Renal cortex interstitium (tissue), 11 donors: ENCODE measurements around the gene NSD1. TPM values are rescaled to one million over a fixed set of nuclear protein-coding genes. Genes with fewer than 3 reads are reported as not detected.
A peak's percentile ranks its signal among the peaks of the same experiment; 100 is the strongest.

ENCODE experiments used
- DNase-seq, 11 donors: peaks; one replicate each; pipeline ENCODE4 v3.0.0-alpha.2; 2013; ENCODE audit warnings: low read depth in 9 of 11, low spot score in 4 of 11; ENCODE audit errors: extremely low read depth in 1 of 11
- polyA plus RNA-seq, 3 donors: library from polyadenylated mRNA; unstranded; fragments of 120-200 nt; gene quantifications; one replicate each; pipeline ENCODE4 v1.2.1, GENCODE V29; 2013; ENCODE audit not compliant: insufficient read length in 3 of 3

The NSD1 gene
- polyA plus RNA-seq, 3 donors = 60.4 to 66.3 (median 63.1) TPM

DNA sequence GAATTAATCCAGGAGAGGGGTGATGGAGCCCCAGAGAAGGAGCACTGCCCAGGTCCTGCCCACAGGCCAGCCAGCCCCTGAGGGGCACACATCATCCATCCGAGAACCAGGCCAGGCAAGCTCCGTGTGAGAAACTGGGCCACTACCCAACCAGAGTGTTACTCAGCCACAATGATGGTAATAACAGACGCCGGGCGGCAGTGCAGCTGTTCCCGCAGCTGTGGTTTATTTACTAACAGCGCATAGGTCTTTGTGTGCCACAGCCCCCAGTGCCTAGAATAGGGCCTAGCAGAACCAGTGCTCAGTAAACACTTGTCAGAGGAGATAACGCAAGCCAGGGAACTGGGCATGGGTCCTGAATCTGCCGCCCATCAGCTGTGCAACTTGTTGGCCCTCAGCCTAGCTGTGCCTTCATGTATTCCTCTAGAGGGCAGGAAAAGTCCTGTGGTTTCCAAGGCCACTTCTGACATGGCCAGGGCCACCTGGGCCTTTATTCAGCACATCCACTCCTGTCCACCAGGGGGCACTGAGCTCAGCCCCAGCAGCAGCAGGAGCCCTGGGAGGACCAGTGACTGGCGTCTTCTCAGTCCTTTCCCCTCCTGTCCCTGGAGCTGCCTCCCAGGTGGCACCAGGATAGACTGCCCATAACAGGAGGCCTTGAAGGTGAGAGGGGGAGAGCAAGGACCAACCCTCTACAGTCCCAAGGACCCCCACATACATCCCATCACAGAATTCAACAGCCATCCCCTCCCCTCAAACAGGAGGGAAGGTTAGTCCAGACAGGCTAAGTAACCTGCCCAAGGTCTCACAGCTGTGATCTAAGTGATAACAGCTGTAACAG, 176.0 kb downstream of the NSD1 start:
- DNase-seq = peak in 3 of 11 donors; percentile 28 to 50 (median 46)

DNA sequence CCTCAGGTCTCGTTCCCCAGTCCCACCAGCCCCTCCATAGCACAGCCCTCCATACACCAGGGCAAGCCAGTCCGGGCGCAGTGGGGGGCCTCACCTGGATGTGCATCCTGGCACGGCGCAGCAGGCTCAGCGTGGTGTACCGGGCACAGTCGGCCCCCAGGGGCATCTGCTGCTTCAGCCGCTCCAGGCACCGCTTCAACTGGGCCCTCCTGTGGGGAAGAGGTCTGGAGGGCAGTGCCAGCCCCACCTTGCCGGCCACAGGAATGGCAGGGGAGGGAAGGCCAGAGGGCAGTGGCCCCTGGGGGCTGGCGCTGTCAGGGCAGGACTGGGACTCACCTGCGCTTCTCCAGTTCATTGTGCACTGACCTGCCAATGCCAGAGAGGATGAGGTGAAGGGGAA, 176.8 kb downstream of the NSD1 start:
- no peak for DNase-seq

DNA sequence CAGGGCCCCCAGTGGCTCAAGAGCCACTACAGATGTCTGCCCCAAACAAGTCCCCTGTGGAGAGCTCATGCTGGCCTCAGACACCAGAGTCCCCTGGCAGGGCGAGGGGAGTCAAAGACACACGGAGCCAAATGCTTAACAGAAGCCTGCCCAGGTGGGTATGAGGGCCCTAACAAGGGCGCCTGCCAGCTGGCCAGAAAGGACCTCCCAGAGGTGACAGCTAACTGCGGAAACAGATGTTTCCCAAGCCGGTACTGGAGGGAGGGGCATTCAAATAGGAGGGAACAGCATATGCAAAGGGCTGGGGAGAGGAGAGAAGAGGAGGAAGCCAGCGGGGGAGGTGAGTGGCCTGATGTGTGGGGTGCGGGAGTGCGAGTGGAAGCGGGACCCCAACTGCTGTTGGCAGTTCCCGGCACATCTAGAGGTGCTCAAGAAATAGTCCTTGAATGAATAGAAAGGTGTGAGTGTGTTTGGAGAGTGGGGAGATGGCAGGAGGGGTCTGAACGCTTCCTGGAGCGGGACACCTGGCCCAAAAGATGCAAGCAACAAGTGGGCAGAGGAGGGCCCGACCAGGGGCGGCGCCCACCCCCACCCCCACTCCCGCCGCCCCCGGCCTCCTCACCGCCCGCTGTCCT, 177.3 kb downstream of the NSD1 start:
- DNase-seq = no peak

DNA sequence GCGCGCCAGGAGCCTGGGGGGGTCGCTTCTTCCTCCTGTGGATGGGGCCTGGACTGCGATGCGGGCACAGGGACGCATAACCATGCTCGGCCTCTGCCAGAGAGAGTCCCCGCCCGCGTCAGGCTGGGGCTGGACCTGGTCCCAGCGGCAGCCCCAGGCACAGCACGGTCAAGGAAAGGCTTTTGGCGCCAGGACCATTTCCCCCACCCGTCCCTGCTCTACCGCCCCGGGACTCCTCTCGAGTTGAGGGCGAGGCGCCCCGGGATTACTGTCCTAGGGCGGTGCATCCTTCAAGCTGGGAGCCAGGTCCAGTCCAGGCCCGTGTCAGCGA, 177.8 kb downstream of the NSD1 start:
- DNase-seq = no peak

DNA sequence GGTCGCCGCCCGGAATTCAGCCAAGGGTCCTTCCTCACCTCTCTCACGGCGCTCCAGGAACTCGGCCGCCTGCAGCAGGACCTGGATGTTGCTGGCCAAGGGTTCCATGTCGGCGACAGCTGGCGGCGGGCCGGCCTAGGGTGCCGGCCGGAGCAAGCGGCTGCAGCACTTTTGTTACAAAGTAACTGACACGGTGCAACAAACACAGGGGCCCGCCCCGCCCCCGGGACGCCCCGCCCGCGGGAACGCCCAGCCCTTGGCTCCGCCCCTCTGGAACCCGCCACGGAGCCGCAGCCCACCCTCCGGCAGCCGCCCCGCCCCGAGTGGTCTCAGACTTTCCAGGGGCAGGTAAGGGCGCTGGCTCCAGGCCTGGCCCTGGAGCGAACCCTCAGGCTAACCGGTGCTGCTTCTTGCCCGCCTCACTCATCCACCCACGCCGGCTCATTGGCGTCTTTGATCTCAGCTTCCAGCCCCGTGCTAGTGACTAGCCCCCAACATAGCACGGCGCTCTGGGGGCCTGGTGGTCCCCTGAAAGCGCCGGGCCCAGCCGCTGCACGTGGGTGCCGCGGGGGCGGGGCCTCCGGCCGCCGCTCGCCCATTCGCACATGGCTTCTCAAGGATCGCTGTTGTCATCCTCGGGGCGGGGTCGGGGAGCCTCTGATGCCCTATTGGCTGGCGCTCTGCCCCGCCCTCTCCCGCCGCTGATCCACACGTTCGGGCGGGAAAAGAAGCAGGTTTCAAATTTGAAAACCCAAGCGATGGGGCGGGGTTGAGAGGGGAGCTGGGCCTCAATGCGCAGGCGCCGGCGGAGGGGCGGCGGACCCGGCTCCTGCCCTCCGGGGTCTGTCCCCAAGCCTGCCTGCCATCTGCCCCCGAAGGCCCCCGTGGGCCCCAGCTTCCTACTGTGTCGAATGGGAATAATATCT, 178.4 kb downstream of the NSD1 start, which contains the start of gene MXD3:
MXD3 (minus strand) TSS at position 176 of the 926 bp plus-strand sequence; CDS start at position 108, 68 bp downstream.
- peak; percentile 79 to 95 (median 91) for DNase-seq

DNA sequence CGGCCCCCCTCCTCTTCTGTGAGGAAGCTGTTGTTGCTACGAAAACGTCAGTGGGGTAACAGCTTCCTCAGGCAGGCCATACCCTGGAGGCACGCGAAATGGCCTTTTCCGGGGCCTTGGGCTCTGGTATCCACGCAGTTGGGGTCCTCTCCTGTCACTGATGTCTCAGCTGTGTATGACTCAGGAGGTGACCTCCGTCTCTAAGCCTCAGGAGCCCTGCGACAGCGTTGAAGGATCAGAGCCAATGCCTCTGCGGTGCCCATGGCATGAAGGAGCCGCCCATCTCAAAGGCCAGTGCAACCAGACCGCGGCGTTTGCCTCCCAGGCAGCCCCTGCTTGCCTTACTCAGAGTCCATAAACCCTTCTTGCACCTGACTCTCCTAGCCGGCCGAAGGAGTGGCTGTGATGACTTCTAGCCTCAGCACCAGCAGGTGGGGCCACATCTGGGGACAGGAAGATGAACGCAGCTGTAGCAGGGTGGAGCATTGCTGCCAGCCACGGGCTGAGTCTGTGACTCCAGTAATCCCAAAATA, 179.1 kb downstream of the NSD1 start:
- DNase-seq = no peak

DNA sequence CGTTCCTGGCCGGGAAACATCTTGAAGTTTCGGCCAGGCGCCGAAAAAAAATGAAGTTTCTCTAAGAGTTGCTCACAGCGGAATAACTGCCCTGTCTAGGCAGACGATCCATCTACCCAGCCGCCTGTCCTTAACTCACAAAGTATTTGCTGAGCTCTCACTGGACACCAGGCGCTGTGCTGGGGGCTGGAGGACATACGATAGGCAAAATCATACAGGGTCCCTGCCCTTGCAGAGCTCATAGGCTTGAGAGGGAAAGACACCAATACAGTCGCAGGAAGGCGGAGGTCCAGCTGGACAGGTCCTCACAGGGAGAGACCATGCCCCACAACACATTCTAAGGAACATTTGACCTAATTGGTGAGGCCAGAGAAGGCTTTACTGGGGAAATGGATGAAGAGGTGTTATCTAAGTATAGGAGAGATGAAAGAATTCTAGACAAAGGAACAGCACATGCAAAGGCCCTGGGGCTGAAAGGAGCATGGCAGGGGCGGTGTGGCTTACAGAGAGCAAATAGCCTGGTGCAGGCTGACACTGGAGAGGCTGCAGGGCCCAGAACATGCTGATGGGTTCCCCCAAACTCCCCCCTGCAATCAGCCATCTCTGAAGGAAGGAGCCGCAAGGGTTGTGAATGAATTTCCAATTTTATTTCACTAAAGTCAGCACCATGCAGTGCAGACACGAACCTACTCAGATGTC, 180.1 kb downstream of the NSD1 start:
- DNase-seq = no peak

DNA sequence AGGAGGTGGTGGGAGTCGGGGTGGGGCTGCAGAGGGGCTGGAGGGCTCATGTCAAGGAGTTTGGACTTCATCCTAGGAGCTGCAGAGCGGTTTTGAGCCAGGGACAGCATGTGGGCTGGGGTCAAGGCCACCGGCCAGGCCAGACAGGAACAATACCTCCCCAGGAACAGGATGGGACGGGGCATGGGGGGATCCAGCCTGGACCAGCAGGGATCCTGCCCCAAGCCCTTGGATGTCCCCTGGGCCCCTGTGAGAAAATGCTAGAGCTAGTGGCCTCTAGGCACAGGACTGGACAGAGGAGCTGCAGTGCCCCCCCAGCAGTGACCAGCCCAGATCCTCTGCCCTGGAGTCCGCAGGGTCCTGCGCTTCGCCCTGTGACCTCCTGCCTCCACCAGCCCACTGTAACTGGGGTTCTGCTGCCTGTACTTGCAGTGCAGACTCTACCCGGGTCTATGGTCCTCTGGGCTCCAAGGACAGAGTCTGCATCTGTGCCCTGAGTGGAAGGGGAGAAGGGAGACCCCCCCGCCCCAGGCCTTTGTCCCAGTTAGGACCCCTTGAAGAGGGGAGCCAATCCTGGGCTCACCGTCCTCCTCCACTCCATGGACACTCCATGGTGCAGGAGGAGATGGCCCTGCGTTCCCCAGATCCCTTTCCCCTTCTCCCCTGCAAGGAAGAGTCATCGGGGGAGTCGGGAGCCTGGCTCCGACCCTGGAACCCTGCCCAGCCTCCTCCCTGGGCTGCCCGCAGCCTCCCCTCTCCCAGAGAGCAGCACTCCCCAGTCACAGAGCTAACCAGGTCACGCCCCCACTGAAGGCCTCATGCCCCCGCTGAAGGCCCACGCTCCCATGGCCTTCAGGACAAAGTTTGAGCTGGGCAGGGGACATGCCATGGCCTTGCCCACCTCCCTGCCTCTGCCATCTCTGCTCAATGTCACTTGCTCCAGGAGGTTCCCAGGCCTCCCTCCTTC, 181.1 kb downstream of the NSD1 start:
- no peak for DNase-seq

DNA sequence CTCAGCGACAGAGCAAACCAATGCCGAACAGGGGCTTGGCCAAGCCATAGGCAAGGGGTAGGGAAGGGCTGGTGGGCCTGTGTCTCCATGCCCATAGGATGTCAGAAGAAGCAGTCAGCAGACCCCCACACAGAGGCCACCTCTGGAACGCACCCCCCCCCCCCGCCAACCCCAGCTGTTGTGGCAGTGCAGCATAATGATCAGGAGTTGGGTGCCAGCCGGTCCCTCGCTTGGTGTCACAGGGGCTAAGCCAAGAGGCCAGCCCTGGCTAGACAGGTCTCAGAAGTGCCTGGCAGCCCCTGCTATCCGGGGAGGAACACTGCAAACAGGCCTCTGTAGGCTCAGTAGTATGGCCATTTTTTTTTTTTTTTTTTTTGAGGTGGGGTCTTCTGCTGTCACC, 181.8 kb downstream of the NSD1 start:
- no peak for DNase-seq

DNA sequence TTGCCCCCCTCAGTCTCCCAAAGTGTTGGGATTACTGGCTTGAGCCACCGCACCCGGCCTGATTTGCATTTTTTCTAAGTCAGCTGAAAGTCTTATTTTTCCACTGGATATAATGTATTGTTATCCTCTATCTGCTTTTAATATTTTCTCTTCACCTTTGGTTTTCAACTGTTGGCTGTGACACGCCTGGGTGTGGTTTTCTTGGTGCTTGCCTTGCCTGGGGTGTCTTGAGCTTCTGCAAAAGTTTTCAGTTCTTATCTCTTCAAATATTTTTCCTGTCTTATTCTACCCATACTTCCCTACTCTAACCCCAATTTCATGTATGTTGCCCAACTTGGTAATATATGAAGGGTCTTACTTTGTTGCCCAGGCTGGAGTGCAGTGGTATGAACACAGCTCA, 182.4 kb downstream of the NSD1 start:
- DNase-seq = no peak

DNA sequence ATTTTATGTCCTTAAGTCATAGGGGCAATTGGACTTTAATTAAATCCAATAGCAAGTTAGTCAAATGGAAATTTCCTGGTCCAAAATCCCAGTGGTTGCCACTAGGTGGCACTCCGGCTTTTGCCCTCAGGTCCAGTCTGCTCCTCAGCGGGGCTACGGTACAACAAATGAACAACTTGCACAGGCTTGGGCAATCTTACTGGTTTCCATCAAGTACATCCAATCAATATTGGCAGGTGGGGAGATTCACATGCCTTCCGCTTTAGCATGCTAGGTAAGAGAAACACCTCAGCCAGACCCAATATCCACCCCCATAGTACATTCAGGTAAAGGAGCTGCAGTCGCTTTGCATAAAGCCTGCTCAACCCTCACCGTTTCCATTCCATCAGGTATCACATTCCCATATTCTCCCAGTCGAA, 184.4 kb downstream of the NSD1 start:
- peak in 7 of 11 donors; percentile 55 to 71 (median 60) for DNase-seq

DNA sequence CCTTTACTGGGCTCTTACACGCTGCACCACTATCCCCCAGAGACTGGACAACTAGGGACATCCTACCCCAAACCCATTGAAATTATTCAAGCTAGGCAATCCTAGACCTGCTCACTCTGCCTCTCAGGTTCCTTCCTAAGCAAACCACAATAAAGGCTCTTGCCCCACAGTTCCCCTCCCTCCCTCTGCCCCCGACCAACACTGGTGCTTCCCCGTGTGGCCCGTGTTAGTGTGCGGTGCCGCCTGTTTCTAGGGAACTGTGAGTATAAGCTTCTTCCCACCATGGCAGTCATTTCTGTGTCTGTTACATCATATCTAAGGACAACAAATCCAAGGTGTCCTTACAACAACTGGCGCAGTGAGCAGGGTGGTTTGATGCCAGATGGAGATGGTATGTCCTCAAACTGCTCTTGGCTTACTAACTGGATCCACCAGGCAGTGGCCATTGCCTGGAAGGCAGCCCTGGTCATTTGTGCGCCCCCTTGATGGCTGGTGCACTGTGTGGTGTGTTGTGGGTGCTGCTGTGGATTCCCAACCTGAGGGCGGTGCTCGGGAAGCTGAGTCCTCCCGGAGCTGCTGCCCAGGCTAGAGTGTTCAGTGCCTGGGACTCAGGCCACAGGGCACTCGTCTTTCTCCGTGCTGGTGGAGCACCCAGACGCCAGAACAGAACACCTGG, 186.5 kb downstream of the NSD1 start:
- DNase-seq = no peak

DNA sequence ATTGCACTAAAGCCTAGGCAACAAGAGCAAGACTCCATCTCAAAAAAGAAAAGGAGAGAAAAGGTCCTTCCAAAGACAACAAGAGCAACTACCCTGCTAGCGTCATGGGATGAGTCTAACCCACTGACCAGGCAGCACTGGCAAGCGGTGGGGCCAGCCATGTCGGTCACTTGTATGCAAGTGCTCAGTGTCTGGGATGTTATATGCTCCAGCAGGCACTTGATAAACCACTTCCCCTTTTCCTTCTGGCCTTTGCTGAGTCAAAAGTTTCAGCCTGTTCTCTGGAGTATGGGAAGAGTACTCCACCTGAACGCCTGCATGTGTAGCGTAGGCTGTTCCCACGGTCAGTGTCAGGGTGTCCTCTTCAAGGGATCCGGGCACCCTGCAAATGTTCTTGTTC, 187.3 kb downstream of the NSD1 start:
- no peak for DNase-seq

DNA sequence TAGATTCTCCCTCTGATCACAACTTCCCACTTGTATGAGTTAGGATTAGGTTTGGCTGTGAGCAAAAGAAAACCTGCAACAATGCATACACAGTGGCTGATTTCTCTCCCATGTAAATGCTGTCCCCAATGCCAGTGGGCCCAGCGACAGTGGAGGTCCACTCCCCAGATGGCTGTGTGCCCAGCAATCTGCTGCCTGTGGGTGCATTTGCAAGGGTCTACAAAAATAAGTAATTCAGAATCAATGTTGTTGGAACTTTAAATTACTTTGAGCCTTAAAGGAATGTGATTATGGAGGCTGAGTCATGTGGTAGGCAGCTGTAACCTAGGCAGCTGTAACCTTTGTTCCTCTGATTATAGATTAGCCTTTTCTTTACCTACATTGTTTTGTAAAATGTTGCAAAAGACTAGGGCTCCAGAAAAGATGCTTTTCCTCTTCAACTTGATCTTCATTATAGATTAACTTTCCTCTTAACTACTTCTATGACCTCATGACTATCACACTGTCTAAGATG, 192.4 kb downstream of the NSD1 start:
- no peak for DNase-seq

DNA sequence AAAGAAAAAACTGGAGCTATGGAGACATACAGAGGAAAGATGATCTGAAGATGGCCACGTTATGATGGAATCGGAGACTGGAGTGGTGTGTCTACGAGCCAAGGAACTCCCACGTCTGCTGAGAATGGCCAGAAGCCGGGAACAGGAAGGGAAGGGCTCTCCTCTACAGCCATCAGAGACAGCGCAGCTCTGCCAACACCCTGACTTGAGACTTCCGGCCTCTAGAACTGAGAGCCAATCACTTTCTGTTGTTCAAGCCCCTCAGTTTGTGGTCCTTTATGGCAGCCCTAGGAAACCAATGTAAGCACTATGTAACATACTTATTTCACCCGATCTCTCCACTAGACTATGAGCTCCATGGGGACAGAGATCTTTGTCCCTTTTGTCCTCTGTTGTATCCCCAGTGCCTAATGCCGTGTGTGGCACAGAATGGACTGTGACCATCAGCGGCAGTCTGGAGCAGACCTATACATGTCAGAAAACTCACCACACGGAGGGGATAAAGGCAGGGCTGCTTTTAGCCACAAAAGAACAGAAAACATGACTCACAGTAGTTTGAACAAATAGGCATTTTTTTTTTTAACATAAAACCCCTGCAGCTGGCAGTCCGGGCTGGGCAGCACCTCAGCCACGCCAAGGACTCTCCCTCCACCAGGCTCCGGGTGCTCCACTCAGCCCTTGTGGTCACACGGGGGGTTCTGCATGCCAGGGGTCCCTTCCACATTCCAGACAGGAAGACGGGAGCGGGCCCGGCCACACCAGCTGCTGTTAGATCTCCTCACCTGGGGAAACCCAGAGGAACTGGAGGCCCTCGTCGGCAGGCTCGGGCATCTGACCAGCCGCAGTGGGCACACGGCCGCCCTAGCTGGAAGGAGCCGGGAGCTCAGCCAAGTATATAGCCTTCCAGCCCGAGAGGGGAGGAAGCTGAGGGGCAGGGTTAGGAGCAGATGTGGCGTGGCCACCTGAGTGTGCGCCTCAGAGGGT, 194.3 kb downstream of the NSD1 start:
- no peak for DNase-seq
